ENCODE results near the gene HECTD1.

The HECTD1 gene

DNA sequence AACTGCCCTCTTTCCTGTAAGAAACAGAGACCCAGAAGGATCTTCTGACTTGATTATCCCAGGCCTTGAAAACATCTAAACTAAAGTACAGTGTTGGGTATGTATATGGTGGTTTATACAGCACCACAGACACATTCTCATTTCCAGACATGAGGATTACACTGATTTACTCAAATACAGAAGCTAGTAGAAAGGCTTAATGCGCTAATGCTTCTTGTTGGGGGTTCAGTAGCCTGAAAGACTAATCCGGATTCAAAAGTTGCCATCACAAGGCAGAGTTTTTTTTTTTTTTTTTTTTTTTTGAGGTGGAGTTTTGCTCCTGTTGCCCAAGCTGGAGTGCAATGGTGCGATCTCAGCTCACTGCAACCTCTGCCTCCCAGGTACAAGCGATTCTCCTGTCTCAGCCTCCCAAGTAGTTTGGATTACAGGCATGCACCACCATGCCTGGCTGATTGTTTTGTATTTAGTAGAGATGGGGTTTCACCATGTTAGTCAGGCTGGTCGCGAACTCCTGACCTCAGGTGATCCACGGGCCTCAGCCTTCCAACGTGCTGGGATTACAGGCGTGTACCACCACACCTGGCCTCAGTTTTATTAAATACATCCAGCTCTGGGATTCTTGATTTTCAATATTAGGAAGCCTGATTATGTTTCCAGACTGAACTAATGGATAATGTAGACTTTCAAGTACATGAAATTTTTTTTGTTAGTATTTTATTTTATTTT is 46.3 kb upstream of the HECTD1 start:
- H3K27ac ChIP-seq: no peak overlapping the region
- no peaks in the 10 kb centered on the region for H3K79me2 ChIP-seq
- no peak overlapping the region for H3K4me2 ChIP-seq (ENCODE audit: low read length)
- TF ChIP-seq, protein P1, sequence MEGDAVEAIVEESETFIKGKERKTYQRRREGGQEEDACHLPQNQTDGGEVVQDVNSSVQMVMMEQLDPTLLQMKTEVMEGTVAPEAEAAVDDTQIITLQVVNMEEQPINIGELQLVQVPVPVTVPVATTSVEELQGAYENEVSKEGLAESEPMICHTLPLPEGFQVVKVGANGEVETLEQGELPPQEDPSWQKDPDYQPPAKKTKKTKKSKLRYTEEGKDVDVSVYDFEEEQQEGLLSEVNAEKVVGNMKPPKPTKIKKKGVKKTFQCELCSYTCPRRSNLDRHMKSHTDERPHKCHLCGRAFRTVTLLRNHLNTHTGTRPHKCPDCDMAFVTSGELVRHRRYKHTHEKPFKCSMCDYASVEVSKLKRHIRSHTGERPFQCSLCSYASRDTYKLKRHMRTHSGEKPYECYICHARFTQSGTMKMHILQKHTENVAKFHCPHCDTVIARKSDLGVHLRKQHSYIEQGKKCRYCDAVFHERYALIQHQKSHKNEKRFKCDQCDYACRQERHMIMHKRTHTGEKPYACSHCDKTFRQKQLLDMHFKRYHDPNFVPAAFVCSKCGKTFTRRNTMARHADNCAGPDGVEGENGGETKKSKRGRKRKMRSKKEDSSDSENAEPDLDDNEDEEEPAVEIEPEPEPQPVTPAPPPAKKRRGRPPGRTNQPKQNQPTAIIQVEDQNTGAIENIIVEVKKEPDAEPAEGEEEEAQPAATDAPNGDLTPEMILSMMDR (IDR thresholded peaks at IDR 0.05): no peak
- H3K9me3 ChIP-seq (ENCODE audit: control insufficient read depth, low read length): no peaks in the 10 kb centered on the region
- no peak overlapping the region for H2AFZ ChIP-seq
- no peak overlapping the region for H3K4me3 ChIP-seq (ENCODE audit: low read depth, low read length)
- H3K4me1 ChIP-seq: no peaks in the 10 kb centered on the region
- H3K27me3 ChIP-seq (ENCODE audit: control insufficient read depth, insufficient read depth, low read length): no peaks in the 10 kb centered on the region
- H3K9ac ChIP-seq: no peak overlapping the region
- no peaks in the 10 kb centered on the region for H3K36me3 ChIP-seq (ENCODE audit: control insufficient read depth, insufficient read depth, low read length)

DNA sequence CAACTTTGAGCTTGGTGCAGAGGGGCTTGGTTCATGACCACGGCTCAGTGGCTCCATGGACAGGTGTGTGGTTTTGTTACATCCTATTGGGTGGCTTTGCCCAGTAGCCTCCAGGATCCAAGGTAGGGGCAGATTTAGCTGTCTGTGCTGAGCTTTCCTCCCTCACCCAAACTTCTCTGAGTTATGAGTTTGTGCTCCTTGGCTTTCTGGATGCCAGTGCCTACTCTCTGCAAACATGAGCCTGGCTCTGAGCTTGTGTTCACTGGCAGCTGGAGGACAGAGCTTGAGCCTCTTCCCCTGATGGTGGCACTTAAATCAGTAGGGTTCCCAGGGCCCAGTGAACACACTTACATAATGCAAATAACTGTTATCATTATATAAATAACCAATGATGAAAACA is 45.3 kb upstream of the HECTD1 start:
- Histone ChIP-seq H3K9ac (no peak overlapping the region), H3K27ac (no peak overlapping the region), H3K79me2 (no peaks in the 10 kb centered on the region), H3K4me3 (ENCODE audit: low read depth, low read length) (no peak overlapping the region), H3K4me1 (no peaks in the 10 kb centered on the region), H3K4me2 (ENCODE audit: low read length) (no peak overlapping the region), H2AFZ (no peak overlapping the region), H3K27me3 (ENCODE audit: control insufficient read depth, insufficient read depth, low read length) (no peaks in the 10 kb centered on the region), H3K9me3 (ENCODE audit: control insufficient read depth, low read length) (no peaks in the 10 kb centered on the region), H3K36me3 (ENCODE audit: control insufficient read depth, insufficient read depth, low read length) (no peaks in the 10 kb centered on the region)
- TF ChIP-seq, protein P1 (IDR thresholded peaks at IDR 0.05): no peak

DNA sequence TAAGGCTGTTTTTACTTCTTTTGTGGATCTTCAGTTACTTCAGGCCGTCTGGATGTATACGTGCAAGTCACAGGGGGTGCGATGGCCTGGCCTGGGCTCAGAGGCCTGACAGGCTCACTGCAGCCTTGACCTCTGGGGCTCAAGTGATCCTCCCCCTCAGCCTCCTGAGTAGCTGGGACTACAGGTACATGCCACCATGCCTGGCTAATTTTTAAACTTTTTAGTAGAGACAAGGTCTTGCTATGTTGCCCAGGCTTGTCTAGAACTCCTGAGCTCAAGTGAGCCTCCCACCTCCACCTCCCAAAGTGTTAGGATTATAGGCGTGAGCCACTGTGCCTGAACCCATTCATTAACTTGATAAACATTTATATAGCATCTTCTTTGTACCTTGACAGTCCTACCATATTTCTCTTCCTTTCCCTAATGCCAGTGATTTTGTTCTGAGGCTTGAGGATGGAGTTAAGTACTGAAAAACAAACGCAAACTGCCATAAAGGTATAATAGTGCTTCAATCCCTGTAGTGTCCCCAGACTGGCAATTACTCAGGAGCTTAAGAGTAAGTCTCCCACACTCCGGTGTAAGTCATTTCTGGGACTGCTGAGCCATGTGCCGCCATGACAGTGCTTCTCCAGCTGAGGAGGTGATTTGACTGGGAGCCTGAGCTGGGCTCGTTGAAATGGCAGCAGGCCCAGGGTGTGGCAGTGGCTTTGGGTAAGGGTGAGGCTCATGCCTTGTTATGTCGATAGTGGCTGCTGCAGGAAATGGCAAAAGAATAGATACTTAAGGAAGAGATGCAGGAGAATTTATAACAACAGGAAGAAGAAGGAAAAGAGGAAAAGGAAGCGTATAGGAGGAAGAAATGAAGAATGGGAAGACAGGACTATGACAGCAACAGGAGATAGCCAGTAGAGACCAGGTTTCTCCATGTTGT is 43.7 kb upstream of the HECTD1 start:
- H3K4me3 ChIP-seq (ENCODE audit: low read depth, low read length): no peak overlapping the region
- TF ChIP-seq, protein P1 (IDR thresholded peaks at IDR 0.05): no peak
- no peaks in the 10 kb centered on the region for H3K79me2 ChIP-seq
- no peak overlapping the region for H3K9ac ChIP-seq
- H3K36me3 ChIP-seq (ENCODE audit: control insufficient read depth, insufficient read depth, low read length): no peaks in the 10 kb centered on the region
- no peaks in the 10 kb centered on the region for H3K27me3 ChIP-seq (ENCODE audit: control insufficient read depth, insufficient read depth, low read length)
- no peaks in the 10 kb centered on the region for H3K4me1 ChIP-seq
- H2AFZ ChIP-seq: no peak overlapping the region
- no peak overlapping the region for H3K4me2 ChIP-seq (ENCODE audit: low read length)
- H3K9me3 ChIP-seq (ENCODE audit: control insufficient read depth, low read length): no peaks in the 10 kb centered on the region
- no peak overlapping the region for H3K27ac ChIP-seq

DNA sequence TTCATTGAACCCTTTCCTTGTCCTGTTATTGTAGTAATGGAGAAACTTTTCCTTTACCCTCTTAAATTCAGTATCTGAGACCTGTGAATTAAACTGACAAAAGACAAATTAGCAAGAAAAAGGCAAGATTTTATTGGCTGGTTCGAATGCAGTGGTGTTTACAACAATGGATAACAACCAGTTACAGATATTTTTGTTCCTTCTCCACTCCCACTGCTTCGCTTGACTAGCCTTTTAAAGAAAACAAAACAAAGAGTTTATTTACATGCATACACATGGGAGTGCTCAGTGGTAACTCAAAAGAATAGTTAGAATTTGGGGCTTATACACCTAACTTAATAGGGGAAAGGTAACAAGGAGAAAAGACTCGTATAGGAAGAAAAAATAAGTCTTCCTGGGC is 37.0 kb upstream of the HECTD1 start:
- no peak overlapping the region for H3K27ac ChIP-seq
- no peak overlapping the region for H3K4me3 ChIP-seq (ENCODE audit: low read depth, low read length)
- H3K36me3 ChIP-seq (ENCODE audit: control insufficient read depth, insufficient read depth, low read length): no peaks in the 10 kb centered on the region
- H3K4me1 ChIP-seq: no peaks in the 10 kb centered on the region
- no peak overlapping the region for H3K9ac ChIP-seq
- no peak overlapping the region for H3K4me2 ChIP-seq (ENCODE audit: low read length)
- H2AFZ ChIP-seq: no peak overlapping the region
- no peaks in the 10 kb centered on the region for H3K27me3 ChIP-seq (ENCODE audit: control insufficient read depth, insufficient read depth, low read length)
- H3K79me2 ChIP-seq: no peaks in the 10 kb centered on the region
- no peaks in the 10 kb centered on the region for H3K9me3 ChIP-seq (ENCODE audit: control insufficient read depth, low read length)
- TF ChIP-seq, protein P1 (IDR thresholded peaks at IDR 0.05): no peak
